SK-N-MC (cell line): ENCODE data around the gene BEST4.

Experiments
- EZH2 ChIP-seq: fragments of 200-600 bp; sonication (generic); IDR thresholded peaks from one replicate; pipeline ENCODE4 v1.6.1; 2017; ENCODE audit warnings: antibody characterized with exemption
- POLR2AphosphoS5 ChIP-seq: IDR thresholded peaks from 2 replicates; pipeline ENCODE4 v1.6.1; 2012; ENCODE audit warnings: mild to moderate bottlenecking, low read depth, low read length, borderline replicate concordance

DNA sequence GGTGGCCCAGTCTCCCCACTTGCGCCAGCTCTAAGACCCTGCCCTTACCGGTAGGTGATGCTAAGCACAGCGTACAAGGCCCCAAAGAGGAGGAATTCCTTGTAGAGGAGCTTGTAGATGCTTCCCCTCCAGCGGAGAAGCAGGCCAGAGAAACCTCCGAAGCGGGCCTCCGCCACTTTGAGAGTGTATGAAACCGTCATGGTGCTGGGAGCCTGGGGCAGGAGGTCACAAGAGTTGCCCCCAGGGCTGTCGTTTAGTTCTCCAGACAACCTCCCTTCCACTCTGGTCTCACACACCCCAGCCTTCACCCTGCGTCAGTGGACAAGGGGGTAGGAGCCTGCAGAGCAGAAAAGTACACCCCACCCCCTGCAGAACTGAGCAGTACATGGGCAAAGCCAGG lies 464 bp downstream of the BEST4 start:
- TF ChIP-seq POLR2AphosphoS5 = no peak
- no peak for TF ChIP-seq EZH2
